GM19099 (cell line): ENCODE data around the gene HSD11B1L.
A peak's percentile ranks its signal among the peaks of the same experiment; 100 is the strongest.

Experiments
- POLR2A ChIP-seq: IDR thresholded peaks from 3 replicates; pipeline ENCODE4 v1.6.1; 2011; ENCODE audit warnings: low read depth; ENCODE audit not compliant: insufficient read length; ENCODE audit errors: extremely low read depth

HSD11B1L gene

GRCh38 chr19:5677136-5677535 is 3.7 kb upstream of the HSD11B1L start:
- TF ChIP-seq POLR2A = no peak

GRCh38 chr19:5677580-5677979 is 3.2 kb upstream of the HSD11B1L start:
- TF ChIP-seq POLR2A = no peak

- no peak for TF ChIP-seq POLR2A
These were observed 2.6 kb upstream of the HSD11B1L start for GRCh38 chr19:5678071-5678718.

- TF ChIP-seq POLR2A = no peak
These were observed 1.3 kb upstream of the HSD11B1L start for GRCh38 chr19:5679289-5680083.

GRCh38 chr19:5680084-5680436 is 767 bp upstream of the HSD11B1L start:
- no peak for TF ChIP-seq POLR2A

- TF ChIP-seq POLR2A = no peak
These were observed 722 bp downstream of the HSD11B1L start for GRCh38 chr19:5681391-5682106.

- TF ChIP-seq POLR2A = no peak
These were observed 1.3 kb downstream of the HSD11B1L start for GRCh38 chr19:5682107-5682482.

GRCh38 chr19:5683177-5683886 is 2.5 kb downstream of the HSD11B1L start:
- TF ChIP-seq POLR2A = no peak

GRCh38 chr19:5684694-5685430 is 4.0 kb downstream of the HSD11B1L start:
- no peak for TF ChIP-seq POLR2A

- no peak for TF ChIP-seq POLR2A
These were observed 5.5 kb downstream of the HSD11B1L start for GRCh38 chr19:5686326-5686646.

- TF ChIP-seq POLR2A = peak; percentile 60
These were observed 6.0 kb downstream of the HSD11B1L start for GRCh38 chr19:5686647-5687359.

GRCh38 chr19:5687360-5688198 is 6.8 kb downstream of the HSD11B1L start:
- TF ChIP-seq POLR2A = no peak
